ENCODE results near the gene DNAJC8.

Gene DNAJC8

GRCh38 chr1:28249866-28250295 lies 17.1 kb upstream of the DNAJC8 start:
- DNase-seq (ENCODE audit: low read depth in 2 of 2) = no peak

DNA sequence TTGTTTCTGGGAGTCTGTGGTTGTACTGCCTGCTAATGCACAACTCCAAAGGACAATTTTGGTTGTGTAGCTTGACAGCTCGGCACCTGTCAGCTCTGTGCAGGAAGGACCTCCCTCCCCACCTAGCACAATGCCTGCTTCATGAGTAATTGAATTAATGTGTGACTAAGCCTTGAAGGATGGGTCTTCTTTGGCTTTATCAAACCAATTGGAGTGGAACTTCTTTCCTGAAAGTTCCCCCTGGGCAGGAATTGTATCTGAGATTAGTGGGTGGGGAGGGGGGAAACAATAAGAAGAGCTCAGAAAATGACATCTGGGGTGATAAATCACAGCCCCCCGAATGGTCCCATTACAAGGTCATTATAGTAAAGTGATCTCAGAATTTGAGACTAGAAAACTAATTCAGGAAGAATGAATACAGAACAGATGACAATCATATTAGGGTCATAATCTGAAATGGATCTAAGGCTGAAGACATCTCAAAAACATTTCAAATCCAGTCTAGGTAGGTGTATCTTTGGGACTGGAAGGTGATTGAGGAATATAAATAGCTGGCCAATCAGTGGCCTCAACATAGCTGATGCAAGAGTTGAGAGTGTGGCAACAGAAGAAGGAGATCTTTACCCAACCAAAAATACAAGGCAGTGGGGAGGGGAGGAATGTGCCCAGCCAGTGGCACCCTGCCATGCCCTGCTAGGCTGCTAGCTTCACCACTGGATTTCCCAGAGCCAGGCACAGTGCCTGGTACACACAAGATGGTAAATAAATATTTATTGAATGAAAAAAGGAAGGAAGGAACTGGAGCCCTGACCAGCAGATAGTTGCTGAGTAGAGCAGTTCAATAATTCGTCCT lies 16.4 kb upstream of the DNAJC8 start:
- no peak for DNase-seq (ENCODE audit: low read depth in 2 of 2)

DNA sequence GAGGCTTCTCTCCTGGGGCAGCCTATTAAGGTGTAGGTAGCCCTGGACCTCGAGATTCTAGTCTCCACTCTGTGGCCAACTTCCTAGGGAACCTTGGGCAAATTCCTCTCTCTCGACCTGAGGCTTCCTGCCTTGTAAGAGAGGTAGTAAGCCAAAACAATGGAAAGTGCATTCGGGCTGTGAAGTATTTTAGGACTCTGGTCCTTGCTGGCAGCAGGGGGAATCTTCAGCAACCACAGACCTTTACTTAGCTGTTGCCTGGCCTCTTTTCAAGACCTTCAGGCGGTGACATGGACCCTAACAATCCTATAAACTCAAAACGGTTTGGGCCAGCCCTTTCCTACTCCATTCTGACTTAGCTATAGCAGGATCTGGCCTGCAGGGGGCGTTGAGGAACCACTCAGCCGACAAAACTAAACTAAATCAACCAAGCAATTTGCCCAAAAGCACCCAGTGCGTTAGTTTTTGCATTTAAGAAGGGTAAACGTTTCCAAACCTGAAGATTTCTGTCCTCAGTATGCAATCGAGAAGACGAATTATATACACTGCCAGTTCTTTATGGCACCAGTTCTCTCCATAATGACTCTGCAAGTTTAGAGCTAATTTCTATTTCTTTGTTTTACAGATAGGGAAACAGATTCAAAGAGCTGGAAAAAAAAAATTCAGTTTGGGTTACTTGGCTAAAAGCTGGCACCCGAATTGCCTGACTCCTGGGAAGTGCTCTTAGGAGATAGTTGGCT lies 15.6 kb upstream of the DNAJC8 start:
- DNase-seq (ENCODE audit: low read depth in 2 of 2) = peak; percentile 56 to 71

DNA sequence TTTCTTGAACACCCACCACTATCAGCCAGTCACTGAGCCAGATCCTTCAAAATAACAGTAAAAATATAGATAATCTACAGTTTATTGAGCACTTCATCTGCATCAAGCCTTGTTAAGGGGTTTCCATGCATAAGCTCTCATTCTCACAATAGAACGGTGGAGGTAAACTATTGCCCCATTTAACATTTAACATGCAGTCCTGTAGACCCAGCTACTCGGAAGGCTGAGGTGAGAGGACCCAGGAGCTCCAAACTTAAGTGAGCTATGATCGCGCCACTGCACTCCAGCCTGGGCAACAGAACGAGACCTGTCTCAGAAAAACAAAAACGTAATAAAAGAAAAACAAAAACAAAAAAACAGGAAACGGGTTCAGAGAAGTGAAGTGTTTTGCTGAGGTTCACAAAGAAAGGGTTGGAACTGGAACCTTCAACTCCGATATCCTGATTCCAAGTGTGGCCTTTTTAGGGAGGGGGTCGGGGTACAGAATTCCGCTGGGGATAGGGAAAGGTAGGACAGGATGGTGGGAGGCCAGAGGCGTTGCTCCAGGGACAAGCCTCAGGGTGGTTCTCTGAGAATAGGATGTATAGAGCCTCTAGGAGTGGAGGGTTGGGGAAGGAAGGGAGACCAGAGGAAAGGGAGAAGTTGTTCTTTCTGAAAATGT lies 14.9 kb upstream of the DNAJC8 start:
- no peak for DNase-seq (ENCODE audit: low read depth in 2 of 2)

GRCh38 chr1:28246427-28246832 lies 13.6 kb upstream of the DNAJC8 start:
- no peak for DNase-seq (ENCODE audit: low read depth in 2 of 2)

DNA sequence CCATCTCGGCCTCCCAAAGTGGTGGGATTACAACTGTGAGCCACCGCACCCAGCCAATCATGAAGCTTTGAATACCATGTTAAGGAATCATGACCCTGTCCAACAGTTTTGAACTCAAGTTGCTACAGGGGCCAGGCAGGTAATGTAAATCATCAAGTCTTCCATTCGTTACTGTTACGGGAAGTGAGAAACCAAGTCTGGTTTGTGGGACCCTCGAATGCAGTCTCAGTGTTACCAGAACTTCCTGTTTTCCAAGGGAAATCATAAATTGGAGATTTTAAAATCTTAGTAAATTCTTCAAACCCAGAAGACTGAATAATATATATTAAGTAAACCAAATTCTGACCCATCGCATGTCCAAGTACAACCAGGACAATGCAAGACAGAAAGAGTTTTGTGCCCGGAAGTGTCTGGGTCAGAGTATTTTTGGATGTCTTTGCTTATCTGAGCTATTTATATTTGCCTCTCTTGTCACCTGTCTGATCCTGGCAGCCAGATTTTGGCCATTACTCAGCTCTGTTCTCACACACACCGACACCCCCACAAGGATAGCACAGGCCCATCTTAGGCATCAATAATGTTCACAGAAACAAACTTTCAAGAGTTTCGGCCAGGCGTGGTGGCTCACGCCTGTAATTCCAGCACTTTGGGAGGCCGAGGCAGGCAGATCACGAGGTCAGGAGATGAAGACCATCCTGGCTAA lies 11.9 kb upstream of the DNAJC8 start:
- DNase-seq (ENCODE audit: low read depth in 2 of 2) = no peak

DNA sequence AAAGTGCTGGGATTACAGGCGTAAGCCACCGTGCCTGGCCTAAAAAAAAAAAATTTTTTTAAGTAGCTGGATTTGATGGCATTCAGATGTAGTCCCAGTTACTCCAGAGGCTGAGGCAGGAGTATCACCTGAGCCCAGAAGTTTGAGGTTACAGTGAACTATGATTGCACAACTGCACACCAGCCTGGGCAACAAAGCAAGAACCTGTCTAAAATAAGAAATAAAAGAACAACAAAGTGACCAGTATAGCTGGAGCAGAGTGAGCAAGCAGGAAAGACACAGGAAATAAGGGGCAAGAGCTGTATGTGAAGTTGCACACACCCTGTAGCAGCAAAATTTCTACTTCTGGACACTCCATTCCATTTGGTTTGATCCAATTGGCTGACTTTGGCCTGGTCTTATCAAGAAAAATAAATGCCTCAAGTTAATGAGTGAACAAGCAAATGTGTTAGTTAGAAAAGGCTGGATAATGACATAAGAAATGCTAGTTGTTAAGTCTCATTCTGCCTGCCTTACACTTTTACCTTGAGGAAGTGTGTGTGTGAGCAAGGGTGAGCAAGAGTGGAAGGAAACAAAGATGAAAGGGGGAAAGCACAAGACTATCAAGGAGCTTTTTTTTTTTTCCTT lies 11.0 kb upstream of the DNAJC8 start:
- DNase-seq (ENCODE audit: low read depth in 2 of 2) = no peak

DNA sequence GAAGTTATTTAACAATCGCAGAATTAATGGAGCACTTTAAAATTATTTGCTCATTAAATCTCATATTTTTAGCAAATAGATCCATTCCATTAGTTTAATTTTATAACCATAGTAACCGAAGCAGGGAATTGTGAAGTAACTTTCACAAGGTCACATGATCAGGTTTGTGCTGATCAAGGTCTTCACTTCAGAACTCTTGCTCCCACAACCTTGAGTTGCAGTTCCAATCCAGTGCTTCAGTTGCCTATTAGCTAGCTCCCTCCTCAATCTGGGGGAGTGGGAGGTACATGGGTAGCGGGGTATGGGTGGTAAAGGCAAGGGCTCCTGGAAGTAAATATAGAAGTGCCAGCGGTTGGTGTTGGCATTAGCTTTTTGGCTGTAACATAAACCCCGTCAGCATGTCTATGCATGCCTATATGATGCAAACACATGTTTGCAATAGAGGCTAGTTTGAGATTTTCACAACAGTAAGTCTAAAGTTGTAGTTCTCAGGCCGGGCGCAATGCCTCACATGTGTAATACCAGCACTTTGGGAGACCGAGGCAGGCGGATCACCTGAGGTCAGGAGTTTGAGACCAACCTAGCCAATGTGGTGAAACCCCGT lies 8.9 kb upstream of the DNAJC8 start:
- no peak for DNase-seq (ENCODE audit: low read depth in 2 of 2)

GRCh38 chr1:28240024-28240423 lies 7.2 kb upstream of the DNAJC8 start:
- no peak for DNase-seq (ENCODE audit: low read depth in 2 of 2)

GRCh38 chr1:28239004-28239403 lies 6.2 kb upstream of the DNAJC8 start:
- DNase-seq (ENCODE audit: low read depth in 2 of 2) = no peak

GRCh38 chr1:28236656-28237322 lies 4.0 kb upstream of the DNAJC8 start:
- no peak for DNase-seq (ENCODE audit: low read depth in 2 of 2)

- DNase-seq (ENCODE audit: low read depth in 2 of 2) = peak; percentile 80 to 84
These were observed 3.2 kb upstream of the DNAJC8 start, which contains the start of gene ATP5IF1 for GRCh38 chr1:28235755-28236655. Gene ATP5IF1, plus strand, starts transcription at chr1:28236124. Its CDS starts 60 bp downstream, at chr1:28236184.

DNA sequence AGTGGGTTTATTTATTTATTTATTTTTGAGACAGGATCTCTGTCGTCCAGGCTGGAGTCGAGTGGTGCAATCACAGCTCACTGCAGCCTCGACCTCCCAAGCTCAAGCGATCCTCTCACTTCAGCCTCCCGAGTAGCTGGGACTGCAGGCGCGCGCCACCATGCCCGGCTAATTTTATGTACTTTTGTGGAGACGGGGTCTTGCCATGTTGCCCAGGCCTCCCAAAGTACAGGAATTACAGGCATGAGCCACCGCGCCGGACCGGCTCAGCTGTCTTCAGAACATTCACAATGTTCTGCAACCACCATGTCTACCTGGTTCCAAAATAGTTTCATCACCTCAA lies 406 bp upstream of the DNAJC8 start:
- no peak for DNase-seq (ENCODE audit: low read depth in 2 of 2)

DNA sequence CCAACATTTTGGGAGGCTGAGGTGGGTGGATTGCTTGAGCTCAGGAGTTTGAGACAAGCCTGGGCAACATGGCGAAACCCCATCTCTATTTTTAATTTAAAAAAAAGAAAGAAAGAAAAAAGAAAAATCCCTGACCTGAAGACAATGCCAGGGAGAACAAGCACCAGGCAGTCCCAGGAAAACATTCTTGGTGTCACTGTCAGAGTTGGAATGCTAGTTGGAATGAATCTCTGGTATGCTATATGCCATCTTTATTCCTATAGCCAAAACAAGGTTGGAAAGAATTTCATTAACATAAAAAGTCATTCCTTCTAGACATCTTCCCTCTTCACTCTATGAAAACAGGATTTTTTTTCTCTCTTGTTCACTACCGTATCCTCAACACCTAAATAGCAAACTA lies 2.8 kb downstream of the DNAJC8 start:
- no peak for DNase-seq (ENCODE audit: low read depth in 2 of 2)

GRCh38 chr1:28229089-28229488 lies 3.7 kb downstream of the DNAJC8 start:
- DNase-seq (ENCODE audit: low read depth in 2 of 2) = no peak

DNA sequence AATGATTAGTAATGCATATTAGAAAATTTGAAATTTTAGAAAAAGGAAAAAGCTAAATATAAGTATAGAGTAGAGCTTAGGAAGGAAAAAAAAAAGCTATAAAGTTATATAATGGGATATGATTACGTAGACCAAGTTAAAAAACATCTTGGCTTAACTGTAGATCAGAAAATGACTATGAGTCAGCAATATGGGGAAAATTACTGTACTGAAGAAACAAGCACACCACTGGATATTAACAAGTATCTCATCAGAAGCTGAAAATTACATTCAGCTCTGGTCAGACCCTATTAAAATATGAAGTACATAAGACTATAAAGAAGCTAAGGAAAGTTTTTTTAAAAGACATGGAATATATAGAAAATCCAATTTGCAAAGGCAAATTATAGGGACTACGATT lies 19.5 kb downstream of the DNAJC8 start:
- no peak for DNase-seq (ENCODE audit: low read depth in 2 of 2)

GRCh38 chr1:28209700-28210099 lies 23.1 kb downstream of the DNAJC8 start:
- no peak for DNase-seq (ENCODE audit: low read depth in 2 of 2)

DNA sequence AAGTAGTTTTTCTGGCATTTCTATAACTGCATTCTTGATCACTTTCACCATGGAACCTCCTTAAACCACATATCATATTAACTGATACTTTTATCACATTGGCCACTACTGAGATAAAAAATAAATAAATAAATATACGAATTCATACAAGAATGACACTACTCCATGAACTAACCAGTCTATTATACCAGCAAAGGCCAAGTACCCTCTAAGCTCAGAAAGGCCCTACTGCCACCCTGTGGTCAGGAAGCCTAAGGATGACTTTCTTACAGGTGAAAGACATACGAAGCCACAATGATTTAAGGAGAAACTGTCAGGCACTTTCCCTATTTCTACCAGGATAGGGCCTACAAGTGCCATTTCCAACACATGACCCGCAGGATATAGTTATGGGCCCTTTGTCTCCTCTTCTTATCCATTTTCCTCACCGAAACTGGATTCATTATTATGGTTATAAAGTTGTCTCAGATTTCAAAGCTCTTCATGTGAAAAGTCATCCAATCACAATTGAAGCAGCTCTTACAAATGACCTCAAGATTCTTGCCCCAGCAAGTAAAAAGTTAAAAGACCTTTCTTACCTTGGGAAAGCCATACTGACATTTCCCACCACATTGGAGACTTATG lies 23.9 kb downstream of the DNAJC8 start:
- peak; percentile 18 to 23 for DNase-seq (ENCODE audit: low read depth in 2 of 2)

DNA sequence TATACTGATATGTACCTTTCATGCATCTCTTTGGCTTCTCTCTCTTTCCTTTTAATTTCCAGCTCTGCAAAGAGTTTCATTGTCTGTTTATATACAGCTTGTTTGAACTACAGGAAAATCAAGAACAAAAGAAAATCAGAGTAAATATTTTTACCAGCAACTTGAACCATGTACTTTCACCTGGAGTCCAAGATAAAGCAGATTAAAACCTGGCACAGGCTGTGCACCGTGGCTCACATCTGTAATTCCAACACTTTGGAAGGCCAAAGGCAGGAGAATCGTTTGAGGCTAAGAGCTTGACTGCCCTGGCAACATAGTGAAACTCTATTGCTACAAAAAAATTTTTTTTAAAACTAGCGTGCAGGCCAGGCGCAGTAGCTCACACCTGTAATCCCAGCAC lies 27.6 kb downstream of the DNAJC8 start:
- DNase-seq (ENCODE audit: low read depth in 2 of 2) = no peak
